GM12865 (cell line): ENCODE results near the gene CD99L2.

ENCODE experiments used
- DNase-seq: peaks from one replicate; pipeline ENCODE4 v3.0.0; 2010; ENCODE audit warnings: low read depth
- H3K4me3 ChIP-seq: 2 replicates; pipeline ENCODE4 v1.5.1; 2011; ENCODE audit warnings: mild to moderate bottlenecking, low read depth, low read length, control low read depth
- TF ChIP-seq, protein P1 (sequence below): IDR thresholded peaks from 2 replicates; pipeline ENCODE4 v1.5.1; 2011; ENCODE audit warnings: low read length, control low read depth, low read depth, inconsistent platforms; ENCODE audit not compliant: insufficient read depth; ENCODE audit errors: missing control alignments

The CD99L2 gene

DNA sequence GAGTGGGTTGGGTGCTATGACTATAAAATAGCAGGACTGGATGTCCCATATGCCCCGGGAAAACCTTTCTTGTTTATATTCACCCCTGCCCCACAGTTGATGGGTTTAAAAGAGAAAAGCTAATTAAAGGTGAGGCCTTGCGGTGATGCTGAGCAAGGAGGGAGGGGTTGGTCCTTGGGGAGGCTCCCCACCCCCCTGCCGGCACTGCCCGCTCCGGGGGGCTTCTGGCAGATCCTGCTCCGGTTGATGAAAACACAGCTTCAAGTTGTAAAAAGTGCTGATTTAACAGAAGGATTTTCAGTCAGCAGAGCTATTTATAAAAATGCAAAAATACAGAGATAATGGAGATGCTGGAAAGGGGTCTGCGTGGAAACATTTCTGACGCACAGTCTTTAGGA lies 136.7 kb downstream of the CD99L2 start:
- no peak overlapping the region for H3K4me3 ChIP-seq
- TF ChIP-seq, protein P1, sequence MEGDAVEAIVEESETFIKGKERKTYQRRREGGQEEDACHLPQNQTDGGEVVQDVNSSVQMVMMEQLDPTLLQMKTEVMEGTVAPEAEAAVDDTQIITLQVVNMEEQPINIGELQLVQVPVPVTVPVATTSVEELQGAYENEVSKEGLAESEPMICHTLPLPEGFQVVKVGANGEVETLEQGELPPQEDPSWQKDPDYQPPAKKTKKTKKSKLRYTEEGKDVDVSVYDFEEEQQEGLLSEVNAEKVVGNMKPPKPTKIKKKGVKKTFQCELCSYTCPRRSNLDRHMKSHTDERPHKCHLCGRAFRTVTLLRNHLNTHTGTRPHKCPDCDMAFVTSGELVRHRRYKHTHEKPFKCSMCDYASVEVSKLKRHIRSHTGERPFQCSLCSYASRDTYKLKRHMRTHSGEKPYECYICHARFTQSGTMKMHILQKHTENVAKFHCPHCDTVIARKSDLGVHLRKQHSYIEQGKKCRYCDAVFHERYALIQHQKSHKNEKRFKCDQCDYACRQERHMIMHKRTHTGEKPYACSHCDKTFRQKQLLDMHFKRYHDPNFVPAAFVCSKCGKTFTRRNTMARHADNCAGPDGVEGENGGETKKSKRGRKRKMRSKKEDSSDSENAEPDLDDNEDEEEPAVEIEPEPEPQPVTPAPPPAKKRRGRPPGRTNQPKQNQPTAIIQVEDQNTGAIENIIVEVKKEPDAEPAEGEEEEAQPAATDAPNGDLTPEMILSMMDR: no peak
- DNase-seq: no peak

- no peak for DNase-seq
- TF ChIP-seq, protein P1: no peak
- no peak overlapping the region for H3K4me3 ChIP-seq
Measured at GRCh38 chrX:150761176-150761818, 137.2 kb downstream of the CD99L2 start.

DNA sequence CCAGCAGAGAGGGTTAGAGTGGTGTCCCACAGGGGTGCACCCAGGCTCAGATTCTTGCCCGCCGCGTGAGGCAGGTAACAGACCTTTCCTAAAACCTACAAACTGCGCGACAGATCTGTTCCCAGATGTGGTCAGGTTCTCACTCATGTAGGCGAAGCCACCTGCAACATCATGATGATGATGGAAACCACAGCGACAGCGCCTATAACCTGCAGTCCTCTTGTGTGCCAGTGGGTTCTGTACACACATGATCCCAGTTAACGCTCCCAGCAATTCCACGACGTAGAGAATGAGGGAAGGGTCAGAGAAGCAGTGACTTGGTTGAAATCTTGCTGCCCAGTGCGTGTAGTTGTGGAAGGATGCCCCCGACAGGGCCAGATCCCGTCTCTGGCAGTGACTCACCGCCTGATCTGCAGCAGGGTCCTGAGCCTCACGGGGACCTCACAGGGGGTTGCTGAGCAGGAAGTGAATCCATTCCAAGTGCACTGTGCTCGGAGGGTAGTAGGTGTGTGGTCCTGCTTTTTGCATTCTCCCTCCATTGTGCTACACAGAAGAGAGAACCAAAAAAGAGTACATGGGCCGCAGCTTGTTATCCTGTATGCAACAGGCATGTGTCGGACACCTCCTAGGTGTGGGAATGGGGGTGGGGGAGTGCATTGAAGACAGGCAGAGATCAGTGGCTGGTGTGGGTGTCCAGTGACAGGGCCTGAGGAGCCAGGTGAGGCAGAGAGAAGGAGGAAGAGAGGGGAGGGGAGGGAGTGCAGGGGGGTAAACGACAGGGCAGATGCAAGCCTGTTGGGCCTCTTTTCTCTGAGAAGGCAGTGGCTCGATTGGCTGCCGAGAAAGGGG lies 138.7 kb downstream of the CD99L2 start:
- no peak for DNase-seq
- TF ChIP-seq, protein P1: no peak
- H3K4me3 ChIP-seq: no peak overlapping the region

DNA sequence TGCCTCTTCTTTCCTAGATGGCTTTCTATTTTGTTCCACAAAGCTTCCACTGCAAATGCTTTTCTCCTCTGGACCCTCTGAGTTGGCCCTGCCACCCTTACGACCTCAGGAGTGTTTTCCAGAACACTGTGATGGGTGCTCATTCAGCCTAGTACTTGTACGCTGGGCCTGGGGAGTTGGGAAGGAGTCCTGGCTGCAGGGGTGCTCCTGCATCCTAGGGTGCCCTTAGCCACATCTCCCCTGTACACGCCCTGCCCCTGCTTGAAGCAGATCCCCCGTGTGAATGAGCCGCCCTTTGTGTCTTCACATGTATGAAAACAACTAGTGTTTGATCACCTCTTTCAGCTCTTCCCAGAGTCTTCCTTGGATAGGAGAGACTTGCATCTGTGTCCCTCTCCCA lies 141.1 kb downstream of the CD99L2 start:
- DNase-seq: no peak
- no peak overlapping the region for H3K4me3 ChIP-seq
- TF ChIP-seq, protein P1: no peak

DNA sequence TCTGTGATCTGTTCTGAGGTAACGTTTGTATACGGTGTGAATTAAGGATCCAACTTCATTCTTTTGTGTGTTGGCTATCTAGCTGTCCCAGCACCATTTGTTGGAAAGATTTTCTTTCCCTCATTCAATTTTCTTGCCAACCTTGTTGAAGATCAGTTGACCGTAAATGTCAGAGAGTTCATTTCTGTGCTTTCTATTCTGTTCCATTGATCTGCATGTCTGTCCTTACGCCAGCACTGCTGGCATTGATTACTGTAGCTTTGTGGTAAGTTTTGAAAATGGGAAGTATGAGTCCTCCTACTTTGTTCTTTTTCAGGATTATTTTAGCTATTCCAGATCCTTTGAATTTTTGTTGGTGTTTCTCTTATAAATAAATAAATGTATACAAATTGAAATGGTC lies 144.5 kb downstream of the CD99L2 start:
- TF ChIP-seq, protein P1: no peak
- no peak for DNase-seq
- no peak overlapping the region for H3K4me3 ChIP-seq

DNA sequence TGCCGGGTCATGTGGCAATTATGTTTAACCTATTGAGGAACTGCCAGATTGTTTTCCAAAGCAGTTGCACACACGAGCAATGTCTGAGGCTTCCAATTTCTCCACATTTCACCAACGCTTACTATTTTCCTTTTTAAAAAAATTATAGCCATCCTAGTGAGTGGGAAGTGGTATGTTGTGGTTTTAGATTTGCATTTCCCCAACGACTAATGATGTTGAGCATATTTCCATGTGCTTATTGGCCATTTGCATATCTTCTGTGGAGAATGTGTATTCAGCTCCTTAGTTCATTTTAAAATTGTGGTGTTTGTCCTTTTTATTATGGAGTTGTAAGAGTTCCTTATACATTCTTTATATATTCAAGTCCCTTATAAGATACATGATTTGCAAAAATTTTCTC lies 145.1 kb downstream of the CD99L2 start:
- H3K4me3 ChIP-seq: no peak overlapping the region
- DNase-seq: no peak
- TF ChIP-seq, protein P1: no peak
